Measurements from ENCODE around the gene BEND5.

Gene BEND5

DNA sequence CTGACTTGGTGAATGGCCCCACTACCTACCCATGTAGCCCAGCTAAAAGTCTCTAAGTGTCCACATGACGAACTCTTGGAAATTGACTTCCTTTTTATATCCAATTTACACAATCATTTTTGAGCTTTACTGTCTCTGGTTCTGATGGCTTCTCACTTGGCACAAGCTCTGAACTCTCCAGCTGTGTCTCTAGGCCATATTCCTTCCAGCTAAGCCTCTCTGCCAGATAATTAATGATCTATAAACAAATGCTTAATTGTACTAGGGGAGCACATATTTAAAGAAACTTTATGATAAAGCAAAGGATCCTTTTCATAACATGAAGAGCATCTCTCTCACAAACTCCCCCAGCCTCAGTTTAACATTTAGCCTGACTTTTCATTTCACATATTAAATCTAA lies 16.3 kb upstream of the BEND5 start:
- H3K4me3 ChIP-seq (ENCODE audit: low read depth in 1 of 2, low read length in 1 of 2) = no peak overlapping the region
- H3K4me1 ChIP-seq (ENCODE audit: control insufficient read depth in 1 of 2, insufficient read depth in 1 of 2, low read depth in 1 of 2, low read length in 1 of 2) = peaks cover 12 to 27% of the 10 kb centered on the region in 2 experiments
- no peaks in the 10 kb centered on the region for H3K36me3 ChIP-seq
- no peaks in the 10 kb centered on the region for H3K9me3 ChIP-seq
- no peaks in the 10 kb centered on the region for H3K27me3 ChIP-seq
- no peak for TF ChIP-seq CTCF (IDR thresholded peaks at IDR 0.05)
- H3K27ac ChIP-seq = no peak overlapping the region

- Histone ChIP-seq H3K9me3 (no peaks in the 10 kb centered on the region), H3K4me3 (ENCODE audit: low read depth in 1 of 2, low read length in 1 of 2) (no peak overlapping the region), H3K27me3 (no peaks in the 10 kb centered on the region), H3K27ac (no peak overlapping the region), H3K36me3 (no peaks in the 10 kb centered on the region), H3K4me1 (ENCODE audit: control insufficient read depth in 1 of 2, insufficient read depth in 1 of 2, low read depth in 1 of 2, low read length in 1 of 2) (peaks cover 12 to 27% of the 10 kb centered on the region in 2 experiments)
- TF ChIP-seq CTCF (IDR thresholded peaks at IDR 0.05) = no peak
Observed at GRCh38 chr1:48790397-48790796, 13.7 kb upstream of the BEND5 start.

DNA sequence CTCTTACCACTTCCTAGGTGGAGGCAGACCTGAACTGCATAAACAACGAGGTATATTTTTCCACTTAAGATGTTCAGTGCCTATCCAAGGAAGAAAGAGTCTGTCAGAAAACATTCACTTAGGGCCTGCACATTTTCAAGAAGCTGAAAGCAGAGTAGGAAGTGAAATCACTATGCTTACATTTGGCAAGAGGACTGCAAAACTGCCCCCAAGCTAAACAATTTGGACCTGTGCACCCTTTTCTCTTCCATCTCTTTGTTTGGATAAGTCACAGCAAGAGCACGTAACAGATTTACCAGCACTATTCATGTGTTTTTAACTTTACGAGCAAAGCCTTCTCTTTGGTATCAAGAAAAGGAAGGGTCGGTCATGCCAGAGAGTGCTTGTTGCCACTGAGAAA lies 13.2 kb upstream of the BEND5 start:
- H3K4me3 ChIP-seq (ENCODE audit: low read depth in 1 of 2, low read length in 1 of 2) = no peak overlapping the region
- no peak for TF ChIP-seq CTCF (IDR thresholded peaks at IDR 0.05)
- no peak overlapping the region for H3K27ac ChIP-seq
- H3K27me3 ChIP-seq = no peaks in the 10 kb centered on the region
- no peaks in the 10 kb centered on the region for H3K36me3 ChIP-seq
- peaks cover 12 to 25% of the 10 kb centered on the region in 2 experiments for H3K4me1 ChIP-seq (ENCODE audit: control insufficient read depth in 1 of 2, insufficient read depth in 1 of 2, low read depth in 1 of 2, low read length in 1 of 2)
- H3K9me3 ChIP-seq = no peaks in the 10 kb centered on the region

DNA sequence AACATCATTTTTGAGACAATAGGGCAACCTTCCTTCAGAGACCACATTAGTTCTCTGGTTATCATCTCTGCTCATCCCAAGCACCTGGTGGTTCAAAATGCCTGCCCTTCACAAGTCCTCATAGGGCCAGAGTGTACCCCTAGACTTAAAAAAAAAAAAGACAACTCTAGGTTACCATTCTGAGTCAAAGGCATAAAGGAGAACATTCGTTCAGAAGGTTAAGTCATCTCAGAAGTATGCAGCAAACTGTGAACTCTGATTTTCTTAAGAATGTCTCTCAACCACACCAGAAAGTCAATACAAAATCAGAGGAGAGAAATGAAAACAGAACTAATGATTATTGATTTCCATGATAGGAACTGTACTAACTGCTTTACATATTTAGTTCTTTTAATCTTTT lies 9.2 kb upstream of the BEND5 start:
- Histone ChIP-seq H3K9me3 (no peaks in the 10 kb centered on the region), H3K27ac (no peak overlapping the region), H3K27me3 (no peaks in the 10 kb centered on the region), H3K36me3 (no peaks in the 10 kb centered on the region), H3K4me1 (ENCODE audit: control insufficient read depth in 1 of 2, insufficient read depth in 1 of 2, low read depth in 1 of 2, low read length in 1 of 2) (peaks cover 0 to 8% of the 10 kb centered on the region in 2 experiments), H3K4me3 (ENCODE audit: low read depth in 1 of 2, low read length in 1 of 2) (no peak overlapping the region)
- no peak for TF ChIP-seq CTCF (IDR thresholded peaks at IDR 0.05)

DNA sequence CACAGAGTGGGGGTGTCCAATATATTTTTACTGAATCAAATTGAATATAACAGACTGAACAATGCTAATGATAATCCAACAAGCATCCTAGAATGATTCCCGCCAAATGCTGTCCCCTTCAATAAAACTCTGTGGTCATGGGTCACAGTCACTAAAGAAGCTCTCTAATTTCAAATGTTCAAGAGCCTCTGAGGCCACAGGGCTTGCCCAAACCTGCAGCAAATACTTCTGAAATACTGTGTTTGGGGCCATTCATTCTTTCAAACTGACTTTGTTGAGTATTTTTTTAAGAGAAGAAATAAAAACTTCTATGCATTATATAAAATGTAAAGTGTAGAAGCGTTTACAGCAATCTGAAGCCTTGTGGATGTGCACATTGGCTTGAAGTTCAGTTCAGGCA lies 7.6 kb upstream of the BEND5 start:
- TF ChIP-seq CTCF (IDR thresholded peaks at IDR 0.05) = no peak
- Histone ChIP-seq H3K27me3 (no peaks in the 10 kb centered on the region), H3K9me3 (no peaks in the 10 kb centered on the region), H3K36me3 (no peaks in the 10 kb centered on the region), H3K4me1 (ENCODE audit: control insufficient read depth in 1 of 2, insufficient read depth in 1 of 2, low read depth in 1 of 2, low read length in 1 of 2) (no peaks in the 10 kb centered on the region), H3K4me3 (ENCODE audit: low read depth in 1 of 2, low read length in 1 of 2) (no peak overlapping the region), H3K27ac (no peak overlapping the region)
